Heart right ventricle (tissue), 16 donors: ENCODE measurements around the gene TMEM79. TPM values are rescaled to one million over a fixed set of nuclear protein-coding genes. Genes with fewer than 3 reads are reported as not detected.

Experiments used
- ATAC-seq, 8 donors: fragments of 200-7000 bp; cut with Tn5 transposase; one replicate each; pipeline ENCODE4 v1.9.1; 2020; ENCODE audit warnings: mild to moderate bottlenecking in 8 of 8, moderate library complexity in 8 of 8, moderate number of reproducible peaks in 1 of 8
- DNase-seq, 2 donors: peaks; one replicate each; pipeline ENCODE4 v3.0.0-alpha.2; 2020
- H3K27ac ChIP-seq, 10 donors: fragments of 200-600 bp; sonication (generic) in 2 of 10; one replicate each; pipeline versions ENCODE4 v1.5.0 to v1.8.0; 2020 to 2022; ENCODE audit warnings: mild to moderate bottlenecking in 3 of 10
- H3K27me3 ChIP-seq, 7 donors: fragments of 200-600 bp; one replicate each; pipeline ENCODE4 v1.8.0; 2021 to 2022; ENCODE audit warnings: mild to moderate bottlenecking in 2 of 7
- H3K36me3 ChIP-seq, 9 donors: fragments of 200-600 bp; sonication (generic) in 1 of 9; one replicate each; pipeline versions ENCODE4 v1.5.0 to v1.8.0; 2020 to 2022; ENCODE audit warnings: mild to moderate bottlenecking in 2 of 9
- H3K4me1 ChIP-seq, 9 donors: fragments of 200-600 bp; sonication (generic) in 1 of 9; one replicate each; pipeline versions ENCODE4 v1.5.0 to v1.8.0; 2020 to 2022; ENCODE audit warnings: mild to moderate bottlenecking in 4 of 9
- H3K4me3 ChIP-seq, 10 donors: fragments of 200-600 bp; sonication (generic) in 2 of 10; one replicate each; pipeline versions ENCODE4 v1.5.0 to v1.8.0; 2020 to 2022; ENCODE audit warnings: mild to moderate bottlenecking in 7 of 10, moderate library complexity in 2 of 10
- H3K9me3 ChIP-seq, 11 donors: fragments of 200-600 bp in 10 of 11; sonication (generic) in 2 of 11; one replicate each; pipeline versions ENCODE4 v1.5.0 to v1.8.0; 2013 to 2022; ENCODE audit warnings: mild to moderate bottlenecking in 2 of 11, control low read depth in 1 of 11, moderate library complexity in 1 of 11
- CTCF ChIP-seq, 9 donors: fragments of 200-600 bp; sonication (generic) in 2 of 9; IDR thresholded peaks; one replicate each; pipeline versions ENCODE4 v1.5.0 to v1.8.0; 2021 to 2022; ENCODE audit warnings: antibody characterized with exemption in 9 of 9, mild to moderate bottlenecking in 5 of 9, moderate library complexity in 1 of 9
- WGBS, 2 donors: extraction: QIAGEN DNeasy Blood & Tissue Kit; methylation state at CpG; one replicate each; pipeline ENCODE4 v1.1.7; 2013; ENCODE audit warnings: inconsistent platforms in 1 of 2; 5-methylcytosine and 5-hydroxymethylcytosine counted together
- intact Hi-C, 10 donors: fragments of 100-400 bp; cut with DNase I; formaldehyde crosslinking; loops; one replicate each; pipeline versions ENCODE4 v1.11.1 to v1.14.2; 2022
- long read RNA-seq, 3 donors: library from polyadenylated mRNA; unstranded; transcript quantifications; one replicate each; pipeline ENCODE4 v2.0.0, GENCODE V29; 2020 to 2021
- polyA plus RNA-seq, 2 donors: library from polyadenylated mRNA; stranded (reverse); fragments of 200-250 nt; gene quantifications; one replicate each; pipeline ENCODE4 v1.2.3, GENCODE V29; 2013
- total RNA-seq, 10 donors: library from RNA; stranded (reverse); fragmentation: NEBNext Ultra II Directional in 3 of 10; extraction: Animal tissue kit (Norgen Biotek cat#: 25700) in 3 of 10; gene quantifications; one replicate each; pipeline versions ENCODE4 v1.2.1 to v1.2.4, GENCODE V29; 2021 to 2023
- donor health status: Arrhythmogenic right ventricular cardiomyopathy.
- donor health status: ischemic (EF 13 %, LVEDD 7.1; RV severe dilation, severe dysfunction).
- donor health status: healthy with polysubstance abuse.
- donor health status: DM: no; HTN: yes; CAD: no.
- donor health status: DM: no; HTN: no; CAD: no.
- donor health status: ischemic (EF 25% LVEDD 6.9; RV normal size, moderate dysfunction).
- donor health status: ischemic (EF 25% LVEDD 5.7; RV mildly dilated, moderate dysfunction).
- donor health status: healthy.
- donor health status: DM: yes; HTN: yes; CAD: no.
- donor health status: Ischemic cardiomyopathy.
- donor health status: ischemic (EF 35%, LVEDD 5.7; RV mildly dilated, moderate dysfunction).
- donor health status: nonischemic (EF 11% LVEDD 7.7; RV severe dilation, severe dysfunction).
- donor health status: DM: yes; HTN: yes; CAD: no.
- donor health status: PGD.
- donor health status: ischemic (EF 29% LVEDD 5.4; RV normal size, mild dysfunction).
- donor health status: nonischemic (EF 23%, LVEDD 6.1; RV moderate dilation, normal function).

Gene TMEM79
- 1 to 10 TPM in 9 of 10 donors, under 1 TPM in 1; 0.82 to 2.1 (median 1.7) TPM for total RNA-seq
- polyA plus RNA-seq: 1 to 10 TPM; 1.6 to 2.3 TPM
- long read RNA-seq, donor 1, partial matches to known transcripts: 0 of 3 reads
- long read RNA-seq, donor 1, other reads (novel, unspliced or antisense): 1 of 3 reads
- long read RNA-seq, donor 2, partial matches to known transcripts: 3 of 4 reads
- long read RNA-seq, donor 2, other reads (novel, unspliced or antisense): 0 of 4 reads
- long read RNA-seq, donor 3, partial matches to known transcripts: 3 of 4 reads
- long read RNA-seq, donor 3, other reads (novel, unspliced or antisense): 0 of 4 reads

- Histone ChIP-seq H3K27ac (peak within 1 kb of the TSS in 9 of 10 donors; percentile 82 to 98 (median 92)), H3K9me3 (no peaks in the 10 kb centered on the region), H3K4me1 (peaks cover 0 to 52% (median 28%) of the 10 kb centered on the region in 9 donors), H3K4me3 (peak within 1 kb of the TSS; percentile 72 to 97 (median 88)), H3K36me3 (peaks cover 0 to 32% (median 4%) of the 10 kb centered on the region in 9 donors), H3K27me3 (no peaks in the 10 kb centered on the region)
- no peak for TF ChIP-seq CTCF (IDR thresholded peaks at IDR 0.05)
- DNase-seq (no peak), ATAC-seq (no peak)
- intact Hi-C loops: no loop called here
- 90 to 94% methylated on average over 7 of the region's 7 CpGs for WGBS, 2 donors
These were observed at the start of gene TMEM79 for GRCh38 chr1:156284112-156284511. Gene TMEM79, plus strand, starts transcription at chr1:156284325. Its CDS starts 902 bp downstream, at chr1:156285227.

GRCh38 chr1:156236164-156236563 is 48.0 kb upstream of the TMEM79 start:
- Histone ChIP-seq H3K27me3 (no peaks in the 10 kb centered on the region), H3K36me3 (peaks cover 0 to 95% (median 48%) of the 10 kb centered on the region in 9 donors), H3K27ac (no peak overlapping the region), H3K9me3 (no peaks in the 10 kb centered on the region), H3K4me1 (peaks cover 0 to 2% (median 0%) of the 10 kb centered on the region in 9 donors), H3K4me3 (no peak overlapping the region)
- TF ChIP-seq CTCF (IDR thresholded peaks at IDR 0.05): no peak
- 97 to 98% methylated on average over 12 of the region's 12 CpGs for WGBS, 2 donors
- no peak for DNase-seq
- intact Hi-C loops: no loop called here
- ATAC-seq: no peak

- no peak for TF ChIP-seq CTCF (IDR thresholded peaks at IDR 0.05)
- Histone ChIP-seq H3K36me3 (peaks cover 0 to 94% (median 48%) of the 10 kb centered on the region in 9 donors), H3K9me3 (no peaks in the 10 kb centered on the region), H3K4me3 (no peak overlapping the region), H3K27ac (no peak overlapping the region), H3K27me3 (no peaks in the 10 kb centered on the region), H3K4me1 (peaks cover 0 to 2% (median 0%) of the 10 kb centered on the region in 9 donors)
- 95% methylated on average over 5 of the region's 5 CpGs for WGBS, 2 donors
- ATAC-seq (no peak), DNase-seq (no peak)
- intact Hi-C loops: no loop called here
These were observed 45.9 kb upstream of the TMEM79 start for GRCh38 chr1:156238248-156238647.

- Histone ChIP-seq H3K27me3 (peaks cover 0 to 19% (median 8%) of the 10 kb centered on the region in 7 donors), H3K36me3 (peaks cover 0 to 62% (median 32%) of the 10 kb centered on the region in 9 donors), H3K9me3 (no peaks in the 10 kb centered on the region), H3K4me1 (peaks cover 8 to 14% (median 12%) of the 10 kb centered on the region in 9 donors), H3K4me3 (no peak overlapping the region), H3K27ac (no peak overlapping the region)
- intact Hi-C loops: loop anchor here in 1 of 10 donors (5.0 kb wide), 1 partner anchor 36 kb away; no protein-coding TSS in a partner anchor
- DNase-seq (no peak), ATAC-seq (no peak)
- TF ChIP-seq CTCF (IDR thresholded peaks at IDR 0.05): no peak
- 79 to 81% methylated on average over 15 of the region's 15 CpGs for WGBS, 2 donors
These were observed 42.8 kb upstream of the TMEM79 start for GRCh38 chr1:156241311-156241811.
